ENCODE results near the gene SIRT5.

SIRT5 gene

DNA sequence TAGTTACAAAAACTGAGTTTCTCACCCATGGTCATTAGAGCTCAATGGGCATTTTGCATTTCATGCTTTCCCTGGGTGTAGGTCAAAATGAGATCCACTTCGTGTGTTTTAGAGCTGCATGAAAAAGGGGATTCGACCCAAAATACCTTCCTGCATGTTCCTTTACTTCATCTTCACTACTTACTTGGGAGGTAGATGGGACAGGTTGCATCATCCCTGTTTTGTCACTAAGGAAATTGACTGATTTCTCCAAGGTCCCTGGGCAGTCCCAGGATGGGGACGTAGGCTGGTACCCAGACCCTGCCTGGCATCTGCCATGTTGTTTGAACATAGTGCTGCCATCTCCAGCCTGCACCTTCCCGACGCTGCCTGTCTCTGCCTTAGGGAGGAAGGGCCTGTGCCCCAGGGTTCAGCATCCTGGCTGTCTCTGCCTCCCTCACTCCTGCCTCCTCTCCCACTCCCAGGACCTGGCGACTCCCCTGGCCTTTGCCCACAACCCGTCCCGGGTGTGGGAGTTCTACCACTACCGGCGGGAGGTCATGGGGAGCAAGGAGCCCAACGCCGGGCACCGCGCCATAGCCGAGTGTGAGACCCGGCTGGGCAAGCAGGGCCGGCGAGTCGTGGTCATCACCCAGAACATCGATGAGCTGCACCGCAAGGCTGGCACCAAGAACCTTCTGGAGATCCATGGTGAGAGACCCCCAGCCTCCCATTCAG lies 17.0 kb downstream of the SIRT5 start:
- no peak for FAIRE-seq

DNA sequence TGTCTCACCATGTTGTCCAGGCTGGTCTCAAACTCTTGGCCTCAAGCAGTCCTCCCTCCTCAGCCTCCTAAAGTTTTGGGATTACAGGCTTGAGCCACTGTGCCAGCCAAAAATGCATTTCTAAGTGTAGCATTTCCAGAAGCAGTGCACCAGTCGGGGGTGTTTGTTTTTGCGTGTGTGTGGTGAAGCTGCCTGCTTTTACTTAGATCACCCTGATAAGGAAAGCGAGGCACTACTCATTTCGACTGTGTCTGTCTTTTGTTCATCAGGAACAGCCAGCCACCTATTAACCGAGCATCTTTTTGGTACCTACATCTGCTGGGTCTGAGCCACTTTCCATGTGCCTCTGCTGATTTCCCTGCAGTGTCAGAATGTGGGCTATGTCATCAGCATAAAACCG lies 18.7 kb downstream of the SIRT5 start:
- no peak for FAIRE-seq

DNA sequence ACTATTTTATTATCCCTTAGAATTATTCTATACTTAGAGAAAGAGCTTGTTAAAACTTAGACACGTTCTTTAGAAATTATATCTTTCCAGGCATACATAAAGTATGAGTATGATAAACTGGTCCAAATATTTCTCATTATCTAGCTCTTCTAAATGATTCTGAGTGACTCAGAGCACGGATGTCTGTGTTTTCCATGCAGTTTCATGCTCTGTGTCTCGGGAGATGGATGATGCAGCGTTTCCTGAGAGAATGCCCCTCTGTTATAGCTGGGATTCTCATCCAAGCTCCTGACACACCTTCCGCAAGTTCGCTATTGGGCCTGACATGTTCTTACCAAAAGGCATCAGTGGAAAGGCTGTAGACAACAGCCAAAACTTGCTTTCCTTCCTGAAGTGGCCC lies 19.3 kb downstream of the SIRT5 start:
- no peak for FAIRE-seq

DNA sequence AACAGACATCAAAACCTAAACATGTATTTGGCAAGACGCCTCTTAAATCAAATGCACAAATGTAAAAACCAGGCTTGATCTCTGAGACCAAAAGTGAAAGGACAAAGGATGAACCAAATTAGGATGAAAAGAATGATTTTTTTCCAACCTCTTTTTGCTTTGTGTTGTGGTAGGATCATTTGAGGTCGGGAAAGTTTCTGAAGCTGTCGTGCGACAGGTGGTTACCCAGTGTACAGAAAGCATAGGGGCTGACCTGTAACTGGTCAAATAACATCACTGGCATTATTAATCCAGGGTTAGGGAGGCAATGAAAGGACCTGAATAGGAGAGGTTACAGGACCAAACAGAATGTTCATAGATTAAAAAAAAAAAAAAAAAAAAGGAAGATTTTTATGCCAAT lies 22.7 kb downstream of the SIRT5 start:
- no peak for FAIRE-seq

DNA sequence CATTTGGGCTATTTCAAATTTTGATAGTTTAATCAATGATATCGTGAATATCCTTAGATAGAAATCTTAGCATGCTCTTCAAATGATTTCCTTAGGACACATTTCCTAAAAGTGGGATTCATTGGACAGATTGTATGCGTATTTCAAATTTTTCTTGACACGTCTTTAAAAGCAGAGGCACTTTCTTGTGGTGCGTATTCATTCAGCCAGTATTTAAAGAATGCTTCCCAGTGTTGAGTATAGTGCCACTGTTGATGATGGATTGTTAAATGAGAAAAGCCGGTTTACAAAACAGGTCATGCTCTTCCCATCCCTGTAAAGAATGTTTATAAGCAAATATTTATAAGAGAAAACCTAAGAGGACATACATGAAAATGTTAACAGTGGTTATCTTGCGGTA lies 25.6 kb downstream of the SIRT5 start:
- FAIRE-seq, result no peak

DNA sequence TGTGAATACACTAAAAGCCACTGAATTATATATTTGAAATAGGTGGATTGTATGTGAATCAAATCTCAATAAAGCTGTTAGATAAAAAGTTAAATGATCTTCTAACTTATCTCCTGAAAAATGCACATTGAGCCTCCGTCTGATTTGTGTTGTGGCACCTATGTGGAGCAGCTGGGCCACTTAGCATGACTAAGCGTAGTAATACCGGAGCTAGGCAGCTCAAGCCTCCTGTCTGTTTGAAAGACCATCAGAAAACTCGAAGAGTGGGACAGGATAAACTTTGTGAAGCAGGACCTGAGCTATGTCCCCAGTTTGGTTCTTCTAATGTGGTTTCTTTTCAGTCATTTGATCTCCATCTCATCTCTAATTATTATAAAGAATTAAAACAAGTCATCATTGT lies 29.7 kb downstream of the SIRT5 start:
- no peak for FAIRE-seq

DNA sequence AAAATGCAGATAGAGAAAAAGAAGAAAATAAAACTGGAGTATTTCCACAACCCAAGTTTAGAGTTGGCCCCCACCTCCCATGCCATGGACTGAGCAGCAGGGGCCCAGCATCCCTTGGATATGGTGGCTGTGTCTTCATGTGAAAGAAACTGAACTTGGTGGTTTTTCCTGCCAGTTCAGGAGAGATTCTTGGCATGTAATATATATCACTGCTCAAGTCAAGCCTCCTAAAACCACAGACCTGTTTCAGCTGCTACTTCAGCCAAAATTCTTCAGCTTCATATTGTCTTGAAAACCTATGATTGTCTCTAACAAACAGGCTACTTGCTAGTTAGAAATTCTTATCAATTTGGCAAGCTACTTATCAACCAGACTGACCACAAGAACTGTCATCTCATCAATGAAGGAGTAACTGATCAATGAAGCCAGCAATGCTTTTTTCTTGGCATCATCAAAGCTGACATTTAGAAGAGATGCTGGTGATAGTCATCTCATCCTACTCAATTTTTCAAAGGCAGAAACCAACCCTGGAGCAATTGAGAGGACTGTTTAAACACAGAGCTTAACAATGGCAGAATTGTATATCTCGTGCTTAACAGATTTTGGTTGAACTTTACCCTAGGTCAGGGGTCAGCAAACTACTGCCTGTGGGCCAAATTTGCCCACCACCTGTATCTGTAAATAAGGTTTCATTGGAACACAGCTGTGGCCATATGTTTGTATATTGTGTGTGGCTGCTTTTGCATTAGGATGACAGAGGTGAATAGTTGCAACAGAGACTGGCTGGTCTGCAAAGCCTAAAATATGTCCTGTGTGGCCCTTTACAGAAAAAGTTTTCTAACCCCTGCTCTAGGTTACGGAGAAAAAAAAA lies 30.4 kb downstream of the SIRT5 start:
- FAIRE-seq, result no peak

DNA sequence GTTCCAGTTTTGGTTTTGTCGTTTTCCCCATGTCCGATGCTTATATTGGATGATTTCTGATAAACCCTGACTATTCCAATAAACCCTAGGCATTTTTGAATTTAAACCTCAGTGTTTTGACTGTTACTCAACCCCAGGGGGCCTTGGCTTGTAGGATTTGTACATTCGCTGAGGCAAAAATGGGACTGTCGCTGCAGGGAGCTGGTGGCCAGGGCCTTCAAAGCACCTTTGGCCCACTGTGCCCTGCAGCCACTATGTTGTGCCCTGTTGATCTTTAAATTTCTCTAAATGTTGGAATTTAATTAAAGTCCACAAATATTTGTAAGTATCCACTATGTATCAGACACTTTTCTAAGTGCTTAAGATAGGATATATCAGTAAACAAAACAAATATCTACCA lies 31.2 kb downstream of the SIRT5 start:
- no peak for FAIRE-seq

DNA sequence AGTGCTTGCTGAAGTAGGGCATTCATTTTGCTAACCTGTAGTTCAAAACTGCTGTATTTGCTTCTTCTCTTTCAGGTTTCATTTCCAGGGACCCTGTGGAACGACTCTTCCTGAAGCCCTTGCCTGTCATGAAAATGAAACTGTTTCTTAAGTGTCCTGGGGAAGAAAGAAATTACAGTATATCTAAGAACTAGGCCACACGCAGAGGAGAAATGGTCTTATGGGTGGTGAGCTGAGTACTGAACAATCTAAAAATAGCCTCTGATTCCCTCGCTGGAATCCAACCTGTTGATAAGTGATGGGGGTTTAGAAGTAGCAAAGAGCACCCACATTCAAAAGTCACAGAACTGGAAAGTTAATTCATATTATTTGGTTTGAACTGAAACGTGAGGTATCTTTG lies 37.3 kb downstream of the SIRT5 start:
- no peak for FAIRE-seq

DNA sequence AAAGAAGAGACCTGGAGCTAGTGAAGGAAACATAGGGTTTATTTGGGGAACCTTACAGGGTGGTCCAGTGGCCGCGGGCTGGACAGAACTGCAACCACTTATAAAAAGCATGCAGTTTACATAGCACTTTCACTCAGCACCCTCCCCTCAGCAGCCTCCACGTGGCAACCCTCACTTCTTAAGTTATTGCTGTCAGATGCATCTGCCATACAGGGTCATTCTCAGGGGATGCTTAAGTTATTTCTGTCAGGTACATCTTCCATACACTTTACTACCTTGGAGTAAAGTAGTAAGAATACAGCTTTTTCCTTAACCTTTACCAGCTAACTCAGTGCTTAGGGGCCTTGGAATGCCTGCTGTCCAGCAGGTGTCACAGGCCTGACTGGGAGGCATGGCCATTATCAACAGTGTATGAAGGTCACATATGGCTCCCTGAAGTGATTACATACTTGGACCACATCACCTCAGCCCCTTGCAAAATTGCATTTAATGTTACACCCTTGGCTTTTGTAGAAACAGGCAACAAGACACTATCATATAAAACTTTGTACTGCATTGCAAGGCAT lies 38.7 kb downstream of the SIRT5 start:
- no peak for FAIRE-seq

DNA sequence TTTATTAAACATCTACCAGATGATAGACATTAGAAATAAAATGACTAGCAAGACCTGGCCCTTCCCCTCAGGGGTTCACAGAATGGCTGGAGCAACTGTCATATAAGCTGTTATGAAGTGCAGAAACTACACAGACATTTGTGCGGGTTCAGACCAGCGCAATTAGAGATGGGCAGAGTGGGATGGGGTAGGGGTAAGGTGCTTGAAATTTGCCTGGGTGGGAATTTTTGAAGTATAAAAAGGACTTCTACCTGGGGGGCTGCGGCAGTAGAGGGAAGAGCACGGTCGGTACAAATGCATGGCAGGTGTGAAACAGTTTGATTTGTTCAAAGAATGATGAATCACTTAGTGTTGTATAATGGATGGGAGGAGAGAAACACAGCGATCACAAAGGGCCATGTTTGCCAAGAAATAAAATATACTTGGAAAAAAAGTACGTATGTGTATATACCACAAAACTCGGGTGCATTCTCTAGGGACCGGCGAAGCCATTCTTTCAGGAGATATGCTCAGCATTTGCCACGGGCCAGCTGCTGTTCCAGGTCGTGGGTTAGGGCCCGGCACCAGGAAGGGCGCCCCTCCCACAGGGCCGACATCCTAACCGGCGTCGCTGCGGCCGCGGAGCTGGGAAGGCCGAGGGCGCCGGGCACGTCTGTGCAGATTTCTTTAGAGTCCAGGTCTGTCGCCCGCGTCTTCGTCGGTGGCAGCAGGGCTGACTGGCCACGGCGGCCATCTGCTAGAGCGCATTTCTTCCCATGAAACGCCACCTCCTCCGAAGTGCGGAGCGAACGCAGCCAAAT lies 39.9 kb downstream of the SIRT5 start:
- FAIRE-seq, result no peak

DNA sequence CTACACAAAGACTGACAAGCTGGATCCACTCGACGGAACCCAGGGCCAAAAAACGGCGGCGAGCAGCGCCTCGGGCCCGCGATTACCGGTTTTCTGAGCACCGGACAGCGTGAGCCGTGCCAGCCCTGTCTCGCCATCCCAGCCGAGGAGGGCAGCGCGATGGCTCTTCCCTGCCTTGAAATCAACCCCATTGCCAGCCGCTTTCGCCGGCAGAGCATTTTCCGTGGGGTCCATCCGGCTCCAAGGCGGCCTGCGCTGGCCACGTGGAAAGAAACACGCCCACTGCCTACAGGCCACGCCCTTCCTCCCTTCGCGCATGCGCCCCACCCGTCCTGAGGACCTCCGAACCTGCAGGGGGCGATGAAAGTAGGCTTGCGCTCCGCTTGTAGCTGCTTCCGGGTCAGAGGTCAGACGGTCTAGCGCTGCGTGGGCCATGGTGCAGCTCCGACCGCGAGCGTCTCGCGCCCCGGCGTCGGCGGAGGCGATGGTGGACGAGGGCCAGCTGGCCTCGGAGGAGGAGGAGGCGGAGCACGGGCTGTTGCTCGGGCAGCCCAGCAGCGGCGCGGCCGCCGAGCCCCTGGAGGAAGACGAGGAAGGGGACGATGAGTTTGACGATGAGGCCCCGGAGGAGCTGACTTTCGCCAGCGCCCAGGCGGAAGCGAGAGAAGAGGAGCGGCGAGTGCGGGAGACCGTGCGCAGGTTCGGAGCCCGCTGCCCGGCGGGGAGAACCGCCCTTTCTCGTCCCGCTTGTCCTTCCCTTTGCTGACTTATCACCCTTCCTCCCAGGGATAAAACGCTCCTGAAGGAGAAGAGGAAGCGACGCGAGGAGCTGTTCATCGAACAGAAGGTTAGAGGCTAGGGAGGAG lies 40.8 kb downstream of the SIRT5 start, which contains the start of gene NOL7:
TSS of gene NOL7 (plus strand) at position 410 of the 866 bp plus-strand sequence. CDS start at position 434, 24 bp downstream.
- FAIRE-seq, result no peak

DNA sequence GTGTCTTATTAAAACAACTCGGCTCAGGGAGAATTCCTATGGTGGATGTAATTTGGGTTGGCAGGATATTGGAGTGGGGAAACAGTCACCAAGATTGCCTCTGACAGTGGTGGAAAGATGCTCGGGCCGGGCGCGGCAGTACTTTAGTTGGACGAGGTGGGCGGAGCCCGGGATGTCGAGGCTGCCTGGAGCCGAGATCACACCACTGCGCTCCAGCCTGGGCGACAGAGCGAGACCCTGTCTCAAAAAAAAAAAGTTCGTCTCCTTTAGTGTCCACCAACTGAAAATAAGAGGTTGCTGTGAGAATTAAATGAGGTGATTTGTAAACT lies 41.4 kb downstream of the SIRT5 start:
- FAIRE-seq, result no peak

DNA sequence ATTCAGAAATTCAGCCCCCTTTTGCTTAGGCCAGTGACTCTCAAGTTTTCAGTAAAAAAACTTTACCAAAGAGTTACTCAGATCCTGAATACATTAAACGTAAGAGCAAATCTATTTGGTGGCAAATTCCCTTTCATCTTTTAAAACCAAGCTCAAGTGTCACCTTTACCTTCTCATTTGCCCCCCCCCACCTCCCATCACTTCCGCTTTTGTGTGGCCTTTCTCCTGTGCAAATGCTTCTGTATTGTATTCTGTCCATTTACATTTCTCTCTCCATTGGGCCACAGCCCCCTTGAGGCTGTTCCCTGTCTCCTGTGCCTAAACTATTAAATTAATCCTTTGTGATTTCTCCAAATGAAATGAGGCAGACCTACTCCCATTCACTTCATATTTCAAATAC lies 42.7 kb downstream of the SIRT5 start:
- no peak for FAIRE-seq

DNA sequence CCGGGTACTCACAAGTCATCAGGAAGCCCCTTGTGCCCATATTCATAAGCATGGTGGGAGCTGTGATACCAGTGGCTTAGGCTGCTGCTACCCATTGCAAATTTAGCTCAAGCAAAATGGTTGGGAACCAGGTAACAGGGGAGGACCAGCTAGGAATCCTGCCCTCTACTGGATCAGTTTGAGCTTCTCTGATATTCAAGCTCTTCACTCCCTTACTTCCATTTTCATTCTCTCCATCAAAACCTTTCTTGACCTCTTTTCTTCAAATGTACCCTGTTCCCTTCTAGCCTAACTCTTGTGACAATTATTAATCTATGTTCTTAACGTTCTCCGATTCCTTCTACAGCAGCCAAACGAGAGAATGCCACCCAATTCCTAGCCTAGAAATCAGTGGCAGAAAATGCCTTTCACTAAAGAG lies 50.5 kb downstream of the SIRT5 start:
- peak; percentile 57 for FAIRE-seq

DNA sequence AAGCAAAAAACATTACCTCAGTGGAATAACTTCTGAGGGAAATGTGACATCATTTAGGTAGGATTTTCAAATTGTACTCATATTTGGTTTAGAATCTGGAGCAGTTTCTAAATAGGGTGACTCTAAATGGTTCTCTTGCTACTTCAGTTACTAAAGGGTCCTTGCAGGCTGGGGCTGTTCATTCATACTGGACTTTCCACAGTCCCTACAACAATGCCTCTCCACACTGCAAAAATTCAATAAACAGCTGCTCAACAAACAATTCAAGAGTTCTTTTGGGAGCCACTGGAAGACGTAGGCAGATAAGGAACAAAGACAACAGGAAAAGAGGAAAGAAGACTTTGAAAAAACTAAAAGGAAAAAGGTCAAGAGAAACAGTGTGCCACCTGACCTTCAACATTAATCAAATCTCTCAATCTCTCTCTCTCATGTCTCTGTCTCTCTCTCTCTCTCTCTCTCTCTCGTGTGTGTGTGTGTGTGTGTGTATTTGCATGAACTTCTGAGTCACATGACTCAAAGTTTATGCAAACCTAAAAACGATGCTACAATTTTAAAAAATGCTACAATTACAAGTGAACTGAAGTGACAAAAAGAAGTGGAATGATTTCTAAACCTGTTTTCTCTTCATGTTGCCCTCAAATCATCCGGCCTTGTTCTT lies 55.2 kb downstream of the SIRT5 start:
- no peak for FAIRE-seq

DNA sequence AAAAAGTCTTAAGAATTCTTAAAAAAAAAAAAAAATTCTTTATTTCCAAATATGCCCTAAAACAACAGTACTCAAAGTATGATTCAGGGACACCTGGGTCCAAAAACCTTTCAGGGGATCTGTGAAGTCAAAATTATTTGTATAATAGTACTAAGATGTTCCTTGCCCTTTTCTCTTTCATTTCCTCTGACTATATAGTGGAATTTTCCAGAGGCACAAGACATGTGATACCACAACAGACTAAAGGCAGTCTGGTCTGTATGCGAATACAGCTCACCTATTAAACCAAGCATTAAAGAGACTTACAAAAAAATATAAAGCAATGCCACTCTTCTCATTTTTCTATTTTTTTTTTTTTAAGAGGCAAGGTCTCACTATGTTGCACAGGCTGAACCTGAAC lies 56.1 kb downstream of the SIRT5 start:
- FAIRE-seq, result no peak

DNA sequence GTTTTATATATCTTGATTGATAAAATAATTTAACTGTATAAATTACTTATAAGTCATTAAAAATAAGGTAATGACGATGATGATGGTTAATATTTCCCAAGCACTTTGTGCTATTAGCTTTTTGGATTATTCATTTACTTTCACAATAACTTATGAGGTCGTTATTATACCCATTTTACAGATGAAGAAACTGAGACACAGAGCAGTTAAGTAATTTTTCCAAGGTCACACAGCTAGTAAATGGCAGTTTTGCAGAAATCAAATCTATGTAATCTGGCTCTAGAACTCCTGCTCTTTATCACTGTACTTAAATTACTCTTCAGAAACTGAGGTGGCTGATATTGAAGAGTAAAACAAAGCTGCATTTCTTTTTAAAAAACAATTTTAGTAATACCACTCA lies 58.9 kb downstream of the SIRT5 start:
- FAIRE-seq, result no peak

DNA sequence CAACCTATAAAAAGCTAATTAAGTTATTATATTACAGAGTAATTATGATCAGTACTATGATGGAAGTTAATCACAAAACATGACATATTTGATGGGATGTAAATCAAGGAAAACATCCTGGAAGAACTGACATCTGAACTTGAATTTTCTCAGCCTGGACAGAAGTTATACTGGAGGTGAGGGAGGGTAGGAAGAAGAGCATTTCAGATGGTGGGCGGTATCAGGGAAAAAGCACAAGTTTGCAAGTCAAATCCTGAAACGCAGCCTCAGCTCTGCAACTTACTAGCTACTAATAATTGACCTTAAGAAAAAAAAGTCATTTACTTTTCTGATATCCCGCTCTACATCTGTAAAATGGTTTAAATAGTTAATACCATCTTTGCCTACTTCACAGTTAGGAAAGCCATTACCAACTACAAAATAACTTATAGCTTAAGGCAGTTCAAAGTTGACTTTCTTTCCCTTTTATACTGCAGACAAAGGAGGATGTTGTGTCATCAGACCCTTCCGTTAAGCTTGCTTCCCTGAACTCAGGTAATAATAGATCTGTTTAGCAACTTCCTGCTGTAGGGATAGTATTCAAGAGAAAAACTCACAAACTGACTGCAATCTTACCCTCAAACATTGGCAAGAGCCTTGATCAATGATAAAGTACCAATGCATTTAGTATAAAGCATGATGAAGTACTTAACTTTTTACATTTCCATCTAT lies 61.7 kb downstream of the SIRT5 start:
- no peak for FAIRE-seq

DNA sequence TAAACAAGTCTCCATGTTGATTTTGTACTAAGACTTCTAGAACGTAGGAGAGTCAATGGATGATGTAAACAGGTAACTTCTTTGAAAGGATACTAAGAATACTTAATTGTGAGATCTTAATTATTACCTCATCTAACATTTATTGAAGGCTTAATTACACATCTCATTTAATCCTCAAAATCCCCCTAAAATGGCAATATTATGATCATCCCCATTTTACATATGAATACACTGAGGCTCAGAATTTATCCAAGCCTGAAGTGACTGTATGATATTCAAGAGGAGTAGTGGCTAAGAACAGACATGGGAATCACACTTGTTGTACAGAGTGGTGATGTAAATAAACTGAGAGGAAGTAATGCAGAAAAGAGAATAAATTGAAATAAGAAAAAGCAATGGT lies 63.6 kb downstream of the SIRT5 start:
- no peak for FAIRE-seq

DNA sequence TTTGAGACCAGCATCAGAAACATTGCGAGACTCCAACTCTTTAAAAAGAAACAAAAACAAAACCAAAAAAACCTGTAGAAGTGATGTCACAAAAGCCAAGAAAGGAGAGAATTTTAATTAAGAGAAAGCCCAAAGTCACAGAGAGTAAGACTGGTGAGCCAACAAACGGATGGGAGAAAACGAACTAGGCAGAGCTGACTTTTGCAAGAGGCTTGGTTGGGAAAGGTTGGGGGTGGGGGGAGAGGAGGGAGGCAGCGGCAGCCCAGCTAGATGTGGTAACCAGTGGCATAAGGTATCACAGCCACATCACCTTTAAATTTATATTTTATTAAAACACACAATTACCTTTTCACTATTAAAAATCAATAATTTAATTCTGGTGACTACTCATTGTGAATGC lies 64.2 kb downstream of the SIRT5 start:
- FAIRE-seq, result no peak
